ENCODE data around the gene FLNB.

DNA sequence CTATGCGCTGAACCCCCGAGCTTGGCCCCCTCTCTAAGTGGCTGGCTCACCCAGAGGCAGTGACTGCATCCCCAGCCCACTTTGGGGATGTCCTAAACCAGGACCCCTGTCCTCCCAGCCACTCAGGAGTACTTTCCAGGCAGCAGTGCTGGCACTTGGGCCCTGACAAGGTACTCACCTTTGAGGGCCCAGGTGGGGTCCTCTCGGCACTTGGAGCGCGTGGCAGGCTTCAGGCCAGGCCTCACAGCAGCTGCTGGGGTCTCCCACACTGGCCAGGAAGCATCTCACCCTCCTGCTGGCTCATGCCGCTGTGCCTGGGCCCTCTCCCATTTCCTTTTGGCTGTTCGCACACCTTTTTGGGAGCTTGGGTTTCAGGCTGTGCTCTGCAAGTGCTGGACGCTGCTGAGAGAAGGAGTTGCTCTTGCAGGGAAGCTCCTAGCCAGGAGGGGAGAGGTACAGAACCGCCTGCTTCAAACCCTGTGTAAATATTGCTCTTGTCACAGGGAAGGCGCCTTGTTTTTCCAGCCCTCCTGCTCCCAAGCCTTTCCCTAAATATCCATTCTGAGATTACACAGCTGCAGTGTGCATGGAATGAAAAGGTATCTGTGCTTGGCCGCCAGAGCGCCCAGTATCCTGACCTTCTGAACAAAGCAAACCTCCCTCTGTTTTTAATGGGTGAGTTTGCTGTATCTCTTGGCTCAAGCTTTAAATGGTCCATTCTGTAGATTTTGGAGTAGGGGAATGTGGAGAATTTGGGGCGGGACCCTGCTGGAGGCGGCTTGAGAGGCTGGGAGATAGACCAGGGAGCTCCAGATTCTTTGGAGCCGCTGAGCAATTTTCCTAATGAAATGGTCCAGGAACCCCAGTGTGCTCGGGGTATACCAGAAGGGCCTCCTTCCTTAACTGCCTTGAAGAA is 156.9 kb downstream of the FLNB start:
- TF ChIP-seq EP300 (conservative IDR thresholded peaks at IDR 0.05; ENCODE audit: poor library complexity, severe bottlenecking), result no peak
- TF ChIP-seq SMC3 (conservative IDR thresholded peaks at IDR 0.05; ENCODE audit: poor library complexity), result no peak
- TF ChIP-seq REST (IDR thresholded peaks at IDR 0.05; ENCODE audit: borderline replicate concordance), result no peak
- TF ChIP-seq TAF1 (IDR thresholded peaks at IDR 0.05; ENCODE audit: low read depth), result no peak
- TF ChIP-seq, protein P1, sequence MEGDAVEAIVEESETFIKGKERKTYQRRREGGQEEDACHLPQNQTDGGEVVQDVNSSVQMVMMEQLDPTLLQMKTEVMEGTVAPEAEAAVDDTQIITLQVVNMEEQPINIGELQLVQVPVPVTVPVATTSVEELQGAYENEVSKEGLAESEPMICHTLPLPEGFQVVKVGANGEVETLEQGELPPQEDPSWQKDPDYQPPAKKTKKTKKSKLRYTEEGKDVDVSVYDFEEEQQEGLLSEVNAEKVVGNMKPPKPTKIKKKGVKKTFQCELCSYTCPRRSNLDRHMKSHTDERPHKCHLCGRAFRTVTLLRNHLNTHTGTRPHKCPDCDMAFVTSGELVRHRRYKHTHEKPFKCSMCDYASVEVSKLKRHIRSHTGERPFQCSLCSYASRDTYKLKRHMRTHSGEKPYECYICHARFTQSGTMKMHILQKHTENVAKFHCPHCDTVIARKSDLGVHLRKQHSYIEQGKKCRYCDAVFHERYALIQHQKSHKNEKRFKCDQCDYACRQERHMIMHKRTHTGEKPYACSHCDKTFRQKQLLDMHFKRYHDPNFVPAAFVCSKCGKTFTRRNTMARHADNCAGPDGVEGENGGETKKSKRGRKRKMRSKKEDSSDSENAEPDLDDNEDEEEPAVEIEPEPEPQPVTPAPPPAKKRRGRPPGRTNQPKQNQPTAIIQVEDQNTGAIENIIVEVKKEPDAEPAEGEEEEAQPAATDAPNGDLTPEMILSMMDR (IDR thresholded peaks at IDR 0.05; ENCODE audit: poor library complexity, severe bottlenecking), result no peak
